OCI-LY1 (cell line): ENCODE data around the gene MEAK7.
A peak's percentile ranks its signal among the peaks of the same experiment; 100 is the strongest.

ENCODE experiments used
- H2AFZ ChIP-seq: fragments of 200-600 bp; sonication (generic), shearing (Covaris generic); 2 replicates; pipeline ENCODE4 v1.6.0; 2014; ENCODE audit warnings: antibody characterized with exemption, mild to moderate bottlenecking, low read length
- H3F3A ChIP-seq: fragments of 200-600 bp; sonication (generic), shearing (Covaris generic); 2 replicates; pipeline ENCODE4 v1.6.0; 2014; ENCODE audit warnings: mild to moderate bottlenecking, antibody characterized with exemption, low read length, moderate library complexity; ENCODE audit not compliant: insufficient read depth
- H3K27ac ChIP-seq: fragments of 200-600 bp; sonication (generic); 2 replicates; pipeline ENCODE4 v1.5.1; 2014; ENCODE audit warnings: low read length, mixed run types, mild to moderate bottlenecking, low read depth; ENCODE audit not compliant: poor library complexity, severe bottlenecking
- H3K27me3 ChIP-seq: fragments of 200-600 bp; sonication (generic); 2 replicates; pipeline ENCODE4 v1.6.0; 2014; ENCODE audit warnings: antibody characterized with exemption, mild to moderate bottlenecking, low read length, moderate library complexity; ENCODE audit not compliant: insufficient read depth
- H3K36me3 ChIP-seq: fragments of 200-600 bp; sonication (generic); 2 replicates; pipeline ENCODE4 v1.6.1; 2014; ENCODE audit warnings: mild to moderate bottlenecking, antibody characterized with exemption, low read length, moderate library complexity, mixed read lengths; ENCODE audit not compliant: insufficient read depth
- H3K4me1 ChIP-seq: fragments of 200-600 bp; sonication (generic); 2 replicates; pipeline ENCODE4 v1.5.1; 2014; ENCODE audit warnings: mild to moderate bottlenecking, low read length, moderate library complexity; ENCODE audit not compliant: insufficient read depth, severe bottlenecking
- H3K4me2 ChIP-seq: fragments of 200-600 bp; sonication (generic), shearing (Covaris generic); 2 replicates; pipeline ENCODE4 v1.6.1; 2014; ENCODE audit warnings: low read length
- H3K4me3 ChIP-seq: fragments of 200-600 bp; sonication (generic); 2 replicates; pipeline ENCODE4 v1.5.1; 2014; ENCODE audit warnings: low read length, low read depth, mild to moderate bottlenecking, mixed read lengths; ENCODE audit not compliant: poor library complexity, severe bottlenecking
- H3K79me2 ChIP-seq: fragments of 200-600 bp; shearing (Covaris generic); 2 replicates; pipeline ENCODE4 v1.6.1; 2016; ENCODE audit warnings: mixed run types, low read length, mixed read lengths; ENCODE audit not compliant: insufficient read depth
- H3K9ac ChIP-seq: fragments of 200-600 bp; sonication (generic), shearing (Covaris generic); 2 replicates; pipeline ENCODE4 v1.6.1; 2014; ENCODE audit warnings: mild to moderate bottlenecking, low read length, mixed read lengths
- H3K9me2 ChIP-seq: fragments of 200-600 bp; sonication (generic), shearing (Covaris generic); 2 replicates; pipeline ENCODE4 v1.6.1; 2014; ENCODE audit warnings: low read depth, mild to moderate bottlenecking, low read length, mixed read lengths
- H3K9me3 ChIP-seq: fragments of 200-600 bp; shearing (Covaris generic); 2 replicates; pipeline ENCODE4 v1.6.1; 2014; ENCODE audit warnings: low read length, mixed read lengths
- H4K20me1 ChIP-seq: fragments of 200-600 bp; sonication (generic), shearing (Covaris generic); 2 replicates; pipeline ENCODE4 v1.6.0; 2016; ENCODE audit warnings: mild to moderate bottlenecking, low read length; ENCODE audit not compliant: insufficient read depth
- CTCF ChIP-seq: fragments of 200-600 bp; sonication (generic), shearing (Covaris generic); IDR thresholded peaks from 2 replicates; pipeline ENCODE4 v1.5.1; 2017; ENCODE audit warnings: mild to moderate bottlenecking, antibody characterized with exemption, low read length, moderate library complexity, mixed read lengths
- EZH2 ChIP-seq: fragments of 200-600 bp; sonication (generic), shearing (Covaris generic); IDR thresholded peaks from 2 replicates; pipeline ENCODE4 v1.8.0; 2017; ENCODE audit warnings: borderline replicate concordance, mixed run types, mild to moderate bottlenecking, antibody characterized with exemption, low read length, moderate library complexity, mixed read lengths

Gene MEAK7

GRCh38 chr16:84514874-84515835 is 10.7 kb upstream of the MEAK7 start:
- H3K79me2 ChIP-seq: no peaks in the 10 kb centered on the region
- no peaks in the 10 kb centered on the region for H3K9me3 ChIP-seq
- H3K36me3 ChIP-seq: no peaks in the 10 kb centered on the region
- TF ChIP-seq CTCF: no peak
- TF ChIP-seq EZH2: no peak
- peak overlapping the region; percentile 60 for H3K4me2 ChIP-seq
- 0 out of 2 replicates have a peak, but pooled peaks cover 7% of the 10 kb centered on the region for H3F3A ChIP-seq
- peaks cover 36% of the 10 kb centered on the region for H3K4me1 ChIP-seq
- H3K27ac ChIP-seq: peak overlapping the region; percentile 98
- no peaks in the 10 kb centered on the region for H4K20me1 ChIP-seq
- no peaks in the 10 kb centered on the region for H3K9me2 ChIP-seq
- peak overlapping the region; percentile 72 for H3K9ac ChIP-seq
- H2AFZ ChIP-seq: peak overlapping the region; percentile 12; the same call in 1 of the 2 replicates
- H3K4me3 ChIP-seq: peak overlapping the region; percentile 29
- H3K27me3 ChIP-seq: no peaks in the 10 kb centered on the region

DNA sequence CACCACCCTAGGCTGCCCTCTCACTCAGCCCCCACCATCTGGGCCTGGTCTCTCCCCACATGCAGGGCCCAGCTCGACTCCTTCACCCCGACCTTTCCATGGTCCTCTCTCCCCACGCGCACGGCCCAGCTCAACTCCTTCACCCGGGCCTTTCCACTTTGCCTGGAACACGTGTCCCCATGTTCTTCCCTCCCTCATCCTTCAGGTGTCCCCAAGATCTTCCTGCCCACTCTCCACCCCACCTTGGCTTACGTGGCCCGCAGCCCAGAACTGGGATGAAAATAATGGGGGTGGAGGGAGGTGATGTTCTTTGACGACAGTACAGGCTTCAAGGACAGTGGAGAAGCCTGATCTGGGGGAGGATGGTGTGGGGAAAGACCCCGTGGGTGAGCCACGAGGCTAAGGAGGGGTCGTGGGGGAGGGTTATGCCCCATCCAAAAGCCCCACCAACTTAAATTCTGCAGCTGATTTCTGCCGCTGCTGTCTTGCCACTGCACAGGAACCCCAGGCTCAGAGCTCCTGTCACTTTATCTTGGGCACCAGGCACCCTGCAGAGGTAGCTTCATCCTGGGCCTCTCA is 9.9 kb upstream of the MEAK7 start:
- TF ChIP-seq CTCF (no peak), EZH2 (no peak)
- H3K9me2 ChIP-seq: no peaks in the 10 kb centered on the region
- H2AFZ ChIP-seq: peak overlapping the region; percentile 12; the same call in 1 of the 2 replicates
- H3K4me1 ChIP-seq: peaks cover 36% of the 10 kb centered on the region
- H3F3A ChIP-seq: 0 out of 2 replicates have a peak, but pooled peaks cover 7% of the 10 kb centered on the region
- peak overlapping the region; percentile 98 for H3K27ac ChIP-seq
- H4K20me1 ChIP-seq: no peaks in the 10 kb centered on the region
- H3K79me2 ChIP-seq: no peaks in the 10 kb centered on the region
- peak overlapping the region; percentile 72 for H3K9ac ChIP-seq
- H3K4me3 ChIP-seq: peak overlapping the region; percentile 29
- H3K36me3 ChIP-seq: no peaks in the 10 kb centered on the region
- H3K27me3 ChIP-seq: no peaks in the 10 kb centered on the region
- H3K4me2 ChIP-seq: peak overlapping the region; percentile 60
- no peaks in the 10 kb centered on the region for H3K9me3 ChIP-seq

DNA sequence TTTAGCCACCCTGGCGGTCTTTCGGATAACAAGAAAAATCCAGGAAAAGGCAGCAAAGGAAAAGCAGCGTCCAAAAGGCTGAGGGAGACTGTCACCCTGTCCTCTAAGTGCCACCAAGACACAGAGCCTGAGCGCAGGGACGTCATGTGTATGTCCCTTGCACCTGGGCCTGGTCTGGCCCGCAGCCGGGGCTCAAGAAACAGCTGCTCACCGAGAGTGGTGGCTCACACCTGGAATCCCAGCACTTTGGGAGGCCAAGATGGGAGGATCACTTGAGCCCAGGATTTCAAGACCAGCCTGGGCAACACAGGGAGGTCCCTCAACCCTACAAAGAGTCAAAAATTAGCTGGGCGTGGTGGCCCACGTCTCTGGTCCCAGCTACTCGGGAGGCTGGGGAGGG is 9.2 kb upstream of the MEAK7 start:
- Histone ChIP-seq H3K27ac (peak overlapping the region; percentile 98), H3K4me3 (no peak overlapping the region), H3K79me2 (no peaks in the 10 kb centered on the region), H3K27me3 (no peaks in the 10 kb centered on the region), H3K4me1 (peaks cover 36% of the 10 kb centered on the region), H3K4me2 (no peak overlapping the region), H3F3A (0 out of 2 replicates have a peak, but pooled peaks cover 7% of the 10 kb centered on the region), H3K9me3 (no peaks in the 10 kb centered on the region), H3K36me3 (no peaks in the 10 kb centered on the region), H4K20me1 (no peaks in the 10 kb centered on the region), H3K9me2 (no peaks in the 10 kb centered on the region), H3K9ac (peak overlapping the region; percentile 72; the same call in 1 of the 2 replicates), H2AFZ (peak overlapping the region; percentile 12)
- TF ChIP-seq CTCF: no peak
- no peak for TF ChIP-seq EZH2
